Measurements from ENCODE around the gene DSTN.

GRCh38 chr20:17522528-17522927 is 47.3 kb upstream of the DSTN start:
- TF ChIP-seq FOS (IDR thresholded peaks at IDR 0.05; ENCODE audit: low read depth, low read length) (no peak), BHLHE40 (IDR thresholded peaks at IDR 0.05; ENCODE audit: low read depth, low read length) (no peak), RAD21 (IDR thresholded peaks at IDR 0.05; ENCODE audit: low read length) (no peak)
